ENCODE results near the gene FKBP9. TPM values are rescaled to one million over a fixed set of nuclear protein-coding genes. Genes with fewer than 3 reads are reported as not detected.

The FKBP9 gene
- total RNA-seq, 1 experiment from 2014 or later, result 11.1 TPM

- H3K27ac ChIP-seq (ENCODE audit: insufficient read length, low read depth, low read length), result no peak overlapping the region
- H3K36me3 Mint-ChIP-seq (ENCODE audit: insufficient read depth in 1 of 3, low read depth in 3 of 3), result no peaks in the 10 kb centered on the region; a peak in 1 of 7 replicates
These were observed 87.7 kb downstream of the FKBP9 start for GRCh38 chr7:33044986-33045385.

More at GRCh38 chr7:33044986-33045385, 87.7 kb downstream of the FKBP9 start:
- H4K91ac ChIP-seq (ENCODE audit: insufficient read length, low read depth, low read length), result no peak overlapping the region
- H3T11ph ChIP-seq (ENCODE audit: low read length), result no peak overlapping the region
- no peak overlapping the region for H3K56ac ChIP-seq (ENCODE audit: insufficient read length, low read depth, low read length)
- H3K79me2 ChIP-seq (ENCODE audit: insufficient read depth, low read length), result peaks cover 1% of the 10 kb centered on the region; the same call in 1 of the 2 replicates
- Mint-ChIP-seq H3K9me3 (no peaks in the 10 kb centered on the region), H3K4me3 (no peak overlapping the region), H3K4me1 (peaks cover 0 to 2% of the 10 kb centered on the region in 2 experiments; a peak in 1 of 4 replicates), H3K27ac (no peak overlapping the region), H3K27me3 (ENCODE audit: low read depth) (no peaks in the 10 kb centered on the region)
- no peak for TF ChIP-seq CTCF (conservative IDR thresholded peaks at IDR 0.05)
- no peak overlapping the region for H2BK20ac ChIP-seq (ENCODE audit: low read depth, low read length, poor library complexity, severe bottlenecking)
- H2AFZ ChIP-seq (ENCODE audit: low read length), result no peak overlapping the region
- no peak overlapping the region for H2BK120ac ChIP-seq (ENCODE audit: low read depth, low read length, poor library complexity, severe bottlenecking)
- H3K27me3 ChIP-seq (ENCODE audit: insufficient read depth, low read length), result no peaks in the 10 kb centered on the region
- no peaks in the 10 kb centered on the region for H3K4me1 ChIP-seq (ENCODE audit: insufficient read depth, low read length)
- no peak overlapping the region for H3K23ac ChIP-seq (ENCODE audit: insufficient read length, low read depth, low read length)
- no peak overlapping the region for H4K8ac ChIP-seq (replicated peaks; ENCODE audit: insufficient read length, low read depth, low read length)
- no peak overlapping the region for H3K9ac ChIP-seq (ENCODE audit: extremely low read depth, insufficient read length, low read length)
- H4K5ac ChIP-seq (ENCODE audit: insufficient read length, low read depth, low read length), result no peak overlapping the region
- no peak overlapping the region for H2BK15ac ChIP-seq (ENCODE audit: low read depth, low read length)
- no peak for DNase-seq
- no peak overlapping the region for H2BK5ac ChIP-seq (ENCODE audit: insufficient read length, low read length)
- WGBS (ENCODE audit: extremely low coverage, insufficient read length, low lambda C conversion rate), result no CpG with 5 or more reads among the region's 2 CpGs
- H3K4ac ChIP-seq (ENCODE audit: low read depth, low read length), result no peak overlapping the region
- peaks cover 12% of the 10 kb centered on the region for H3K79me1 ChIP-seq (ENCODE audit: insufficient read depth, low read depth, low read length, poor library complexity, severe bottlenecking)
- no peak overlapping the region for H2BK12ac ChIP-seq (ENCODE audit: insufficient read length, low read depth, low read length)
- H3K9me3 ChIP-seq (ENCODE audit: control insufficient read depth, low read depth, low read length), result no peaks in the 10 kb centered on the region
- H4K20me1 ChIP-seq (ENCODE audit: control insufficient read depth, insufficient read depth, insufficient read length), result no peaks in the 10 kb centered on the region
- no peak overlapping the region for H3K14ac ChIP-seq (ENCODE audit: insufficient read depth, low read length)
- H3K4me2 ChIP-seq (ENCODE audit: insufficient read depth, insufficient read length, low read length), result no peak overlapping the region
- no peaks in the 10 kb centered on the region for H3K23me2 ChIP-seq (ENCODE audit: insufficient read length, low read depth, low read length, poor library complexity, severe bottlenecking)
- no peak overlapping the region for H2AK5ac ChIP-seq (ENCODE audit: insufficient read length, low read length)
- H3K18ac ChIP-seq (ENCODE audit: insufficient read length, low read depth, low read length), result no peak overlapping the region

All from H9 (cell line).